ENCODE data around the gene RAB14.

The RAB14 gene

DNA sequence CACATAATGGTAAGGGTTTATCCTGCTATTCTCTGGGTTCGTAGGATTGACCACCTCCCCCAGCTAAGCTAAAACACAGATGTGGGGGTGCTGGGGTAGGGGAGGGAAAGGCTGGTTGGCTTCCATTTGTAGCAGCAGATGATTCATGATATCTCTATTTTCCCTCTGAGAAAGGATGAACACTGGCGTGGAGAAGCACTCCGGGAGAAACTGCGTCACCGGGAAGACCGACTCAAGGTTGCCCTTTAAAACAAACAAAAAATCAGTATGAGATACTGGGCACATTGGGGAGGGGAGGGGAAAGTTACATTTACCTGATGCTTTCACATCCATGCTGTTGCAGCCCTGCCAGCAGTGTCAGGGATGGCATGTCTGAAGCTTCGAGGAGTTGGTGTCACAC lies 28.2 kb downstream of the RAB14 start:
- DNase-seq (ENCODE audit: low read depth), result no peak
- no peak overlapping the region for H3K4me3 ChIP-seq (ENCODE audit: low read depth, low read length)
- TF ChIP-seq, protein P1, sequence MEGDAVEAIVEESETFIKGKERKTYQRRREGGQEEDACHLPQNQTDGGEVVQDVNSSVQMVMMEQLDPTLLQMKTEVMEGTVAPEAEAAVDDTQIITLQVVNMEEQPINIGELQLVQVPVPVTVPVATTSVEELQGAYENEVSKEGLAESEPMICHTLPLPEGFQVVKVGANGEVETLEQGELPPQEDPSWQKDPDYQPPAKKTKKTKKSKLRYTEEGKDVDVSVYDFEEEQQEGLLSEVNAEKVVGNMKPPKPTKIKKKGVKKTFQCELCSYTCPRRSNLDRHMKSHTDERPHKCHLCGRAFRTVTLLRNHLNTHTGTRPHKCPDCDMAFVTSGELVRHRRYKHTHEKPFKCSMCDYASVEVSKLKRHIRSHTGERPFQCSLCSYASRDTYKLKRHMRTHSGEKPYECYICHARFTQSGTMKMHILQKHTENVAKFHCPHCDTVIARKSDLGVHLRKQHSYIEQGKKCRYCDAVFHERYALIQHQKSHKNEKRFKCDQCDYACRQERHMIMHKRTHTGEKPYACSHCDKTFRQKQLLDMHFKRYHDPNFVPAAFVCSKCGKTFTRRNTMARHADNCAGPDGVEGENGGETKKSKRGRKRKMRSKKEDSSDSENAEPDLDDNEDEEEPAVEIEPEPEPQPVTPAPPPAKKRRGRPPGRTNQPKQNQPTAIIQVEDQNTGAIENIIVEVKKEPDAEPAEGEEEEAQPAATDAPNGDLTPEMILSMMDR (IDR thresholded peaks at IDR 0.05; ENCODE audit: low read depth, low read length, missing control alignments), result no peak
- in situ Hi-C loops (cut with HindIII; ENCODE audit: low sequenced_read_pairs), result no loop called here

DNA sequence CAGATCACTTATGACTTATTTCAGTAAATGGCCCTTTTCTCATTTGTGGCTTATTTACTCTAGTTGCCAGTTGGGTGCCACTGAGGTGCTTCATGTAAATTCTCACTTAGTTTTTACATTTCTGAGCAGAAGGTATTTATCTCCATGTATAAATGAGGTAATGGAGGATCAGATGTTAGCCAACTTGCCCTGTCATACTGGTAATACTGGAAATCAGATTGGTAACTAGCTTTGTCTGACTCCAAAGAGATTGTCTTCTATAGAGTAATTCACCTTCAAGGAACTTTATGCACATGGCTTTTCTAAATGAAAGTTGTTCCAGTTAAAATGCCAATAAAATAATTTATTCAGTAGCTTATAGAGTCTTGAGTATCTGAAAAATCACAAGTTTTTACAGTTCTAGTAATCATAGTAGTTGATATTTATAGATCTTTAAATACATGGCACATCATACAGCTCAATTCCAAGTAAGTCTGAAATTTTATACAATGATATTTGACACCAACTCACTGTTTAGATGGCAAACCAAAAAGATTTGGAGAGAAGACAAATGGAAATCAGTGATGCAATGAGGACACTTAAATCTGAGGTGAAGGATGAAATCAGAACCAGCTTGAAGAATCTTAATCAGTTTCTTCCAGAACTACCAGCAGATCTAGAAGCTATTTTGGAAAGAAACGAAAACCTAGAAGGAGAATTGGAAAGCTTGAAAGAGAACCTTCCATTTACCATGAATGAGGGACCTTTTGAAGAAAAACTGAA lies 28.8 kb downstream of the RAB14 start:
- TF ChIP-seq, protein P1 (IDR thresholded peaks at IDR 0.05; ENCODE audit: low read depth, low read length, missing control alignments), result no peak
- H3K4me3 ChIP-seq (ENCODE audit: low read depth, low read length), result no peak overlapping the region
- in situ Hi-C loops (cut with HindIII; ENCODE audit: low sequenced_read_pairs), result no loop called here
- no peak for DNase-seq (ENCODE audit: low read depth)

DNA sequence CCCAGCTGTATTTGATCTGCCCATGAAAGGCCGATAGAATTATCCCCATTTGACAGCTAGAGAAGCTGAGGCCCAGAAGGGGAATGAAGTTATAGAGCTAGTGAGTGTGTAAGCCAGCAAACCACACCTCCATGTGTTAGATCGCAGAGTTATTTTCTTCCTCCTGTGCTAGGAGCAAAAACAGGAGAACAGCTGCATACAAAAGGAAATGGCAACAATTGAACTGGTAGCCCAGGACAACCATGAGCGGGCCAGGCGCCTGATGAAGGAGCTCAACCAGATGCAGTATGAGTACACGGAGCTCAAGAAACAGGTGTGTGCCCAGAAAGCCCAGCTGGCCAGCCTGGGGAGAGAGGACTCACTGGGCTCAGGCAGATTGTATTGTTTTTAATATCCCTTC lies 30.4 kb downstream of the RAB14 start:
- H3K4me3 ChIP-seq (ENCODE audit: low read depth, low read length), result no peak overlapping the region
- in situ Hi-C loops (cut with HindIII; ENCODE audit: low sequenced_read_pairs), result no loop called here
- DNase-seq (ENCODE audit: low read depth), result no peak
- TF ChIP-seq, protein P1 (IDR thresholded peaks at IDR 0.05; ENCODE audit: low read depth, low read length, missing control alignments), result no peak

DNA sequence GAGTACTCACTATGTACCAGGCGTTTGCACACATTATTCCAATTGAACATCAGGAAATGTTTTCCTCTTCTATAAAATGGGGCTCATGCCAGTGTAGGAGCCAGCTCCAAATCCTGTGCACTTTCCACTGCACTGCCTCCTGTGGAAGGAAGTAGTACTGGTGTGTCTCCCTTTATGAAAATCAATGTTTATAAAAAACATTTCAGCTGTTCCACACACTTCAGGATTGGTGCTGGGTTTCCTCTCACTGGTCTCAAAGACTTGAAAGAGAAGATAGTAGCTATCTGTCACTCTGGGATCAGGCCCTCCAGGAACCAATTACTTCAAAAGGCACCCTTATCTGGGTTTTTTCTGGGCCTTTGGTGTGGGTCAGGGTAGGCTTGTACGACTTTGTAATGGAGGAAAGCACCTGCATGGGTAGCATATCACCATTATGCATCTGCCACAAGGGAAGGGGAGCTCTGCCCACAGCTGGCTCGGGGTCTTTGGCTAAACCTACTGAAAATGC lies 32.5 kb downstream of the RAB14 start:
- H3K4me3 ChIP-seq (ENCODE audit: low read depth, low read length), result no peak overlapping the region
- in situ Hi-C loops (cut with HindIII; ENCODE audit: low sequenced_read_pairs), result loop anchor here (5.0 kb wide), 2 partner anchors 42 to 78 kb away; no protein-coding TSS in a partner anchor
- no peak for DNase-seq (ENCODE audit: low read depth)
- TF ChIP-seq, protein P1 (IDR thresholded peaks at IDR 0.05; ENCODE audit: low read depth, low read length, missing control alignments), result peak; percentile 62

DNA sequence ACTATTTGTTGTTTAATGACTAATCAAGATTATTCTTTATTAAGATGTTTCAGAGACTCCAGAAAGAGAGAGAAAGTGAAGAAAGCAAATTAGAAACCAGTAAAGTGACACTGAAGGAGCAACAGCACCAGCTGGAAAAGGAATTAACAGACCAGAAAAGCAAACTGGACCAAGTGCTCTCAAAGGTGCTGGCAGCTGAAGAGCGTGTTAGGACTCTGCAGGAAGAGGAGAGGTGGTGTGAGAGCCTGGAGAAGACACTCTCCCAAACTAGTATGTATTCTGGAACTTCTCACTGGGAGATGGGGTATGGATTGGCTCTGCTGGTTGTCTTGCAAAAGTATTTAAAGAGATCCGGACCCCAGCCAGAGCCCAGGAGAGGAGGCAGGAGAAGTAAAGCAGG lies 33.6 kb downstream of the RAB14 start:
- H3K4me3 ChIP-seq (ENCODE audit: low read depth, low read length), result no peak overlapping the region
- TF ChIP-seq, protein P1 (IDR thresholded peaks at IDR 0.05; ENCODE audit: low read depth, low read length, missing control alignments), result no peak
- in situ Hi-C loops (cut with HindIII; ENCODE audit: low sequenced_read_pairs), result loop anchor here (5.0 kb wide), 2 partner anchors 41 to 79 kb away; no protein-coding TSS in a partner anchor
- no peak for DNase-seq (ENCODE audit: low read depth)

DNA sequence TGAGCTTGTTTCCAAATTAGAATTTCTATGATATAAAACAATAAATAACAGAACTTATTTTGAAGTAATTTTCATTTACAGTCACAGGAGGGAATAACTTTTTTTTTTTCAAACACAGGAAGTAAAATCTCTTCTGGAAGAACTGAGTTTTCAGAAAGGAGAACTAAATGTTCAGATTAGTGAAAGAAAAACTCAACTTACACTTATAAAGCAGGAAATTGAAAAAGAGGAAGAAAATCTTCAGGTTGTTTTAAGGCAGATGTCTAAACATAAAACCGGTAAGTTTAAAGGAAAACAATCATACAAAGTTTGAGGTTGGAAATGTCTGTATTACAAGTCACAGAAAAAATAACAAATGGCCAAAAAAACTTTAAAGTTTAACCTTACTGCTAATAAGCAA lies 41.6 kb downstream of the RAB14 start:
- H3K4me3 ChIP-seq (ENCODE audit: low read depth, low read length), result no peak overlapping the region
- DNase-seq (ENCODE audit: low read depth), result no peak
- in situ Hi-C loops (cut with HindIII; ENCODE audit: low sequenced_read_pairs), result no loop called here
- TF ChIP-seq, protein P1 (IDR thresholded peaks at IDR 0.05; ENCODE audit: low read depth, low read length, missing control alignments), result no peak
